ENCODE results near the gene DCC. TPM values are rescaled to one million over a fixed set of nuclear protein-coding genes. Genes with fewer than 3 reads are reported as not detected.
"Not testable (repeated sequence)": the region's sequence is repeated elsewhere in the genome, so short reads cannot be mapped to it uniquely, and the experiment has no call there.

Gene DCC
- total RNA-seq, 2 donors from 2014 or later = not detected

- H3K27me3 Mint-ChIP-seq = no peaks in the 10 kb centered on the region
- DNase-seq (no peak), ATAC-seq (no peak)
- H3K4me1 Mint-ChIP-seq = no peaks in the 10 kb centered on the region
- H3K4me3 Mint-ChIP-seq = no peak overlapping the region
- no peaks in the 10 kb centered on the region for H3K36me3 Mint-ChIP-seq (ENCODE audit: low read depth)
- peaks cover 2% of the 10 kb centered on the region for H3K9me3 ChIP-seq (ENCODE audit: control insufficient read depth, low read length, poor library complexity, severe bottlenecking)
- H3K27ac Mint-ChIP-seq = no peak overlapping the region
Measured at GRCh38 chr18:53489266-53489665, 1149.3 kb downstream of the DCC start.

GRCh38 chr18:53490019-53490418 lies 1150.0 kb downstream of the DCC start:
- H3K4me1 Mint-ChIP-seq = no peaks in the 10 kb centered on the region

GRCh38 chr18:53496028-53496427 lies 1156.0 kb downstream of the DCC start:
- no peaks in the 10 kb centered on the region for H3K4me1 Mint-ChIP-seq
- DNase-seq (no peak), ATAC-seq (no peak)
- H3K27ac Mint-ChIP-seq = no peak overlapping the region
- H3K4me3 Mint-ChIP-seq = no peak overlapping the region
- H3K27me3 Mint-ChIP-seq = no peaks in the 10 kb centered on the region
- no peaks in the 10 kb centered on the region for H3K9me3 ChIP-seq (ENCODE audit: control insufficient read depth, low read length, poor library complexity, severe bottlenecking)
- H3K36me3 Mint-ChIP-seq (ENCODE audit: low read depth) = no peaks in the 10 kb centered on the region

More at GRCh38 chr18:53490019-53490418, 1150.0 kb downstream of the DCC start:
- Mint-ChIP-seq H3K4me3 (no peak overlapping the region), H3K27me3 (no peaks in the 10 kb centered on the region), H3K27ac (no peak overlapping the region), H3K36me3 (ENCODE audit: low read depth) (no peaks in the 10 kb centered on the region)
- DNase-seq (no peak), ATAC-seq (no peak)
- H3K9me3 ChIP-seq (ENCODE audit: control insufficient read depth, low read length, poor library complexity, severe bottlenecking) = peaks cover 2% of the 10 kb centered on the region

GRCh38 chr18:53503914-53504441 lies 1164.0 kb downstream of the DCC start:
- H3K4me3 Mint-ChIP-seq = no peak overlapping the region
- H3K4me1 Mint-ChIP-seq = no peaks in the 10 kb centered on the region
- no peaks in the 10 kb centered on the region for H3K36me3 Mint-ChIP-seq (ENCODE audit: low read depth)
- H3K27ac Mint-ChIP-seq = no peak overlapping the region
- DNase-seq = no peak
- H3K27me3 Mint-ChIP-seq = no peaks in the 10 kb centered on the region
- H3K9me3 ChIP-seq (ENCODE audit: control insufficient read depth, low read length, poor library complexity, severe bottlenecking) = no peaks in the 10 kb centered on the region
- ATAC-seq = no peak

GRCh38 chr18:53508529-53508928 lies 1168.5 kb downstream of the DCC start:
- no peak for DNase-seq
- ATAC-seq = no peak
- H3K4me3 Mint-ChIP-seq = no peak overlapping the region
- no peak overlapping the region for H3K27ac Mint-ChIP-seq
- H3K9me3 ChIP-seq (ENCODE audit: control insufficient read depth, low read length, poor library complexity, severe bottlenecking) = no peaks in the 10 kb centered on the region
- no peaks in the 10 kb centered on the region for H3K4me1 Mint-ChIP-seq
- H3K27me3 Mint-ChIP-seq = no peaks in the 10 kb centered on the region
- no peaks in the 10 kb centered on the region for H3K36me3 Mint-ChIP-seq (ENCODE audit: low read depth)

GRCh38 chr18:53509886-53510285 lies 1169.9 kb downstream of the DCC start:
- H3K9me3 ChIP-seq (ENCODE audit: control insufficient read depth, low read length, poor library complexity, severe bottlenecking) = no peaks in the 10 kb centered on the region
- no peak overlapping the region for H3K4me3 Mint-ChIP-seq
- H3K27me3 Mint-ChIP-seq = no peaks in the 10 kb centered on the region
- H3K4me1 Mint-ChIP-seq = no peaks in the 10 kb centered on the region
- DNase-seq (no peak), ATAC-seq (no peak)
- H3K27ac Mint-ChIP-seq = no peak overlapping the region
- H3K36me3 Mint-ChIP-seq (ENCODE audit: low read depth) = no peaks in the 10 kb centered on the region

GRCh38 chr18:53511725-53512124 lies 1171.7 kb downstream of the DCC start:
- ATAC-seq; H3K9me3 ChIP-seq (ENCODE audit: control insufficient read depth, low read length, poor library complexity, severe bottlenecking); H3K27ac Mint-ChIP-seq; H3K4me1 Mint-ChIP-seq; DNase-seq; H3K4me3 Mint-ChIP-seq; H3K27me3 Mint-ChIP-seq; H3K36me3 Mint-ChIP-seq (ENCODE audit: low read depth): not testable (repeated sequence)

GRCh38 chr18:53521068-53521467 lies 1181.1 kb downstream of the DCC start:
- no peaks in the 10 kb centered on the region for H3K9me3 ChIP-seq (ENCODE audit: control insufficient read depth, low read length, poor library complexity, severe bottlenecking)
- Mint-ChIP-seq H3K27ac (no peak overlapping the region), H3K27me3 (no peaks in the 10 kb centered on the region), H3K4me3 (no peak overlapping the region), H3K36me3 (ENCODE audit: low read depth) (no peaks in the 10 kb centered on the region), H3K4me1 (no peaks in the 10 kb centered on the region)
- DNase-seq (no peak), ATAC-seq (no peak)

GRCh38 chr18:53526101-53526870 lies 1186.3 kb downstream of the DCC start:
- Mint-ChIP-seq H3K4me1 (no peaks in the 10 kb centered on the region), H3K27ac (no peak overlapping the region), H3K27me3 (no peaks in the 10 kb centered on the region), H3K4me3 (no peak overlapping the region), H3K36me3 (ENCODE audit: low read depth) (no peaks in the 10 kb centered on the region)
- no peaks in the 10 kb centered on the region for H3K9me3 ChIP-seq (ENCODE audit: control insufficient read depth, low read length, poor library complexity, severe bottlenecking)
- ATAC-seq (no peak), DNase-seq (no peak)

- Mint-ChIP-seq H3K4me3 (no peak overlapping the region), H3K36me3 (ENCODE audit: low read depth) (no peaks in the 10 kb centered on the region), H3K27me3 (no peaks in the 10 kb centered on the region), H3K27ac (no peak overlapping the region), H3K4me1 (no peaks in the 10 kb centered on the region)
- no peaks in the 10 kb centered on the region for H3K9me3 ChIP-seq (ENCODE audit: control insufficient read depth, low read length, poor library complexity, severe bottlenecking)
- no peak for DNase-seq
- ATAC-seq = no peak
Measured at GRCh38 chr18:53527365-53527764, 1187.4 kb downstream of the DCC start.

GRCh38 chr18:53531187-53531586 lies 1191.2 kb downstream of the DCC start:
- Mint-ChIP-seq H3K27ac (no peak overlapping the region), H3K36me3 (ENCODE audit: low read depth) (no peaks in the 10 kb centered on the region), H3K4me1 (no peaks in the 10 kb centered on the region), H3K4me3 (no peak overlapping the region), H3K27me3 (no peaks in the 10 kb centered on the region)
- ATAC-seq (no peak), DNase-seq (no peak)
- no peaks in the 10 kb centered on the region for H3K9me3 ChIP-seq (ENCODE audit: control insufficient read depth, low read length, poor library complexity, severe bottlenecking)

- no peak overlapping the region for H3K4me3 Mint-ChIP-seq
- H3K9me3 ChIP-seq (ENCODE audit: control insufficient read depth, low read length, poor library complexity, severe bottlenecking) = no peaks in the 10 kb centered on the region
- H3K27ac Mint-ChIP-seq = no peak overlapping the region
- no peaks in the 10 kb centered on the region for H3K36me3 Mint-ChIP-seq (ENCODE audit: low read depth)
- no peaks in the 10 kb centered on the region for H3K4me1 Mint-ChIP-seq
- H3K27me3 Mint-ChIP-seq = no peaks in the 10 kb centered on the region
- no peak for ATAC-seq
- DNase-seq = no peak
Measured at GRCh38 chr18:53531896-53532295, 1191.9 kb downstream of the DCC start.

GRCh38 chr18:53534203-53534602 lies 1194.2 kb downstream of the DCC start:
- Mint-ChIP-seq H3K4me1 (no peaks in the 10 kb centered on the region), H3K4me3 (no peak overlapping the region), H3K36me3 (ENCODE audit: low read depth) (no peaks in the 10 kb centered on the region), H3K27me3 (no peaks in the 10 kb centered on the region), H3K27ac (no peak overlapping the region)
- no peaks in the 10 kb centered on the region for H3K9me3 ChIP-seq (ENCODE audit: control insufficient read depth, low read length, poor library complexity, severe bottlenecking)
- ATAC-seq (no peak), DNase-seq (no peak)

GRCh38 chr18:53534695-53535094 lies 1194.7 kb downstream of the DCC start:
- no peak for DNase-seq
- no peaks in the 10 kb centered on the region for H3K9me3 ChIP-seq (ENCODE audit: control insufficient read depth, low read length, poor library complexity, severe bottlenecking)
- Mint-ChIP-seq H3K4me3 (no peak overlapping the region), H3K36me3 (ENCODE audit: low read depth) (no peaks in the 10 kb centered on the region), H3K27me3 (no peaks in the 10 kb centered on the region), H3K27ac (no peak overlapping the region), H3K4me1 (no peaks in the 10 kb centered on the region)
- no peak for ATAC-seq
